Measurements from ENCODE around the gene PPOX. TPM values are rescaled to one million over a fixed set of nuclear protein-coding genes. Genes with fewer than 3 reads are reported as not detected.

The PPOX gene
- total RNA-seq, 4 donors from 2014 or later, result 22.2 to 75.2 (median 37.2) TPM

DNA sequence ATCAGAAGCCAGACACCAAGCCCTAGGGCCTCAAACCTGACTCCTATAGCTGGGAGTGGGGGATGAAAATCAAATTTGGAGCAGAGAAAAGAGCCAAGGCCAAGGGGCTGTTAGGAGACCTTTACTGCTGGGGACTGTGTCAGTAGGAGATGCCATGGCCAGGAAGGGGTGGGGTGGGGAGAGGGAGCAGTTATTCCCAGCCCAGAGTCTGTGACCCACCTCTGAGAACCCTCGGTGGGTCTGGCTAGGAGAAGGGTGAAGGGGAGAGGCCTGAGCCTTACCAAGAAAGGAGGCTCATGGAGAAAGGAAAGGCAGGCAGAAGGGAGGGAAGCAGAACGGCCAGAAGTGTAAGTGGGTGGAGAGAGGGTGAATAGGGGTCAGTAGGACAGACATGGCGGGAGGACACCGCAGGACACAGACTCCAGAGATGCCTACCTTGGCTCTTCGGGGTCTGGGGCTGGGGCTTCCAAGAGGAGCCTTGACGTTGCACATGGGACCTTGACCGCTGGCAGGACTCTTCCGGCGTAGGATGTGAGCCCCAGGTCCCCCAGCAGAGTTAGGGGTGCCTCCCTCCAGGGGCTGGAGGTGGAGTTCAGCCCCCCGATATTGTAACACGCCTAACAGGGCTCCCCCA is 31.5 kb downstream of the PPOX start:
- DNase-seq (ENCODE audit: low spot score in 2 of 2), result no peak
- TF ChIP-seq POLR2A (IDR thresholded peaks at IDR 0.05) (no peak), POLR2AphosphoS5 (IDR thresholded peaks at IDR 0.05) (no peak), EP300 (IDR thresholded peaks at IDR 0.05) (no peak), CTCF (IDR thresholded peaks at IDR 0.05) (no peak)
- 38% methylated on average over 11 of the region's 11 CpGs for WGBS
- H3K36me3 ChIP-seq, result no peaks in the 10 kb centered on the region
- peak overlapping the region; percentile 45 for H3K4me3 ChIP-seq
- H3K27ac ChIP-seq, result peak overlapping the region; percentile 98
- H3K9me3 ChIP-seq, result no peaks in the 10 kb centered on the region
- no peaks in the 10 kb centered on the region for H3K27me3 ChIP-seq
- H3K4me1 ChIP-seq, result peaks cover 74% of the 10 kb centered on the region

DNA sequence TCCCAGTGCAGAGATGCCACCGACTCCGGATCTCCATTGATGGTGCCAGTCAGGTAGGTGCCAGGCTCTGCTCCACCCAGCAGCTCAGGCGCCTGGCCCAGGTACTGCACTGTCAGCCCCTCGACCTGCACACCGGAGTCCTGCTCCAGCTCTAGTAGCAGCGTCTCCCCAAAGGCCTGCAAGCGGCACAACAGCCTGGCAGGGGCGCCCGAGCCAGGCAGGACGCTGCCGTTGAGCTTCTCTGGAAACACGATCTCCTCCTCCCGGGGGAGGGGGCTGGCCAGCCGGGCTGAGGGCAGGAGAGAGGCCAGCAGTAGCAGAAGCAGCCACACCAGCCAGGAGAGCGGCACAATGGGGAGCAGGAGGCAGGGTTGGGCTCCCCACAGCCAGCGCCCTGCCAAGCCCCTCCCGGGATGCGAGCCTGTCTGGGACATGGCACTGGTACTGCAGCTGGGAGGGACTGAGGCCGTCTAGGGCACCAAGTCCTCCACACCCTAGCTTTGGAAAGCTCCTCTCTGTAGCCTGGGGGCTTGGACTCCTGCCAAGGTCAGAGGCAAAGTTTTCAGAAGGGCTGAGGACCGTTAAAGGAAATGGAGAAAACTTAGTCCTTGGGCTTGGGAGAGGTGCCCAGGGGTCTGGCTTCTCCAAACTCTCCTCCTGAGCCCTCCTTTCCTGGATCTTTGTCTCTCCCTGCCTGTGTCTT is 32.1 kb downstream of the PPOX start:
- peak overlapping the region; percentile 98 for H3K27ac ChIP-seq
- no peaks in the 10 kb centered on the region for H3K27me3 ChIP-seq
- 14% methylated on average over 12 of the region's 20 CpGs for WGBS
- peak overlapping the region; percentile 45 for H3K4me3 ChIP-seq
- H3K9me3 ChIP-seq, result no peaks in the 10 kb centered on the region
- TF ChIP-seq CTCF (IDR thresholded peaks at IDR 0.05) (no peak), POLR2AphosphoS5 (IDR thresholded peaks at IDR 0.05) (no peak)
- H3K36me3 ChIP-seq, result peaks cover under 1% of the 10 kb centered on the region
- H3K4me1 ChIP-seq, result peaks cover 80% of the 10 kb centered on the region
- peak in 1 of 2 donors; percentile 90 for DNase-seq (ENCODE audit: low spot score in 2 of 2)

- no peaks in the 10 kb centered on the region for H3K27me3 ChIP-seq
- TF ChIP-seq POLR2A (IDR thresholded peaks at IDR 0.05), result peak in 1 of 2 donors; percentile 78
- no peak for TF ChIP-seq EP300 (IDR thresholded peaks at IDR 0.05)
- H3K36me3 ChIP-seq, result peaks cover 7% of the 10 kb centered on the region
- peak within 1 kb of the TSS; percentile 45 for H3K4me3 ChIP-seq
- H3K9me3 ChIP-seq, result no peaks in the 10 kb centered on the region
- WGBS, result 20% methylated on average over 11 of the region's 11 CpGs
- DNase-seq (ENCODE audit: low spot score in 2 of 2), result peak in 1 of 2 donors; percentile 85
- H3K4me1 ChIP-seq, result peaks cover 82% of the 10 kb centered on the region
- peak within 1 kb of the TSS; percentile 98 for H3K27ac ChIP-seq
Measured at GRCh38 chr1:161198897-161199431, 32.7 kb downstream of the PPOX start, which contains the start of gene ADAMTS4. ADAMTS4 (minus strand) TSS chr1:161199054; CDS start chr1:161198627, 427 bp downstream.

DNA sequence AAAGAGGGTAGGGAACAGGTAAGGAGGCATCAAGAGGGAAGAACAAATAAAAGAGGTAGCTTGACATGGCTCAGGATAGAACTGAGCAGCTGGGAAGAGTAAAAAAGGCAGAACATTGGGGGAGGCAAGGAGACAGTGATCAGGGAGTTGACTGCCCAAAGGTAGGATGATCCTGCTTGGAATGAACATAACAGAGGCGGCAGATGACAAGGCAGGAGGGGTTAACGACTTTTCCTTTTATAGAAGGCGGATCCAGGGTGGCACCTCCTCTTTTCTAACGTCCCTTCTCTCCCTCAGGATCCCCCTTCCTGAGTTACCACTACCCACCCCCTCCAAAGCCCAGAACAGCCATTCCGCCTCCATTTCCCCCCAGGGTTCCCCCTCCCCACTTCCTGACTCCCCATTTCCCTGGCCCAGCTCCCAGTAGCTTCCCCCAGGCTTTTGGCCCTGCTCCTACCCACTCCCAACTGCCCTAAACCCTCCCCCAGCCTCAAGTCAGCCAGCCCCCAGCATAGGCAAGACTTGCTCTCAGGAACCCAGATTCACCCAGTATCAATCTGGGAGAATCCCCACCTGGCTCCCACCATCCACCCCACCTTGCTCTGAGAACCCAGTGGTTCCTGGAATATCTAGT is 33.4 kb downstream of the PPOX start:
- Histone ChIP-seq H3K27ac (peak overlapping the region; percentile 98), H3K4me3 (peak overlapping the region; percentile 45), H3K4me1 (peaks cover 80% of the 10 kb centered on the region), H3K27me3 (no peaks in the 10 kb centered on the region), H3K9me3 (no peaks in the 10 kb centered on the region), H3K36me3 (peaks cover 13% of the 10 kb centered on the region)
- TF ChIP-seq CTCF (IDR thresholded peaks at IDR 0.05), result no peak
- no peak for TF ChIP-seq EP300 (IDR thresholded peaks at IDR 0.05)
- TF ChIP-seq POLR2A (IDR thresholded peaks at IDR 0.05), result no peak
- no peak for TF ChIP-seq POLR2AphosphoS5 (IDR thresholded peaks at IDR 0.05)
- no peak for DNase-seq (ENCODE audit: low spot score in 2 of 2)
- WGBS, result 26% methylated on average over 5 of the region's 5 CpGs

- no peak for DNase-seq (ENCODE audit: low spot score in 2 of 2)
- no peak for TF ChIP-seq POLR2A (IDR thresholded peaks at IDR 0.05)
- TF ChIP-seq EP300 (IDR thresholded peaks at IDR 0.05), result no peak
- Histone ChIP-seq H3K4me1 (peaks cover 86% of the 10 kb centered on the region), H3K27ac (peak overlapping the region; percentile 98), H3K36me3 (peaks cover 21% of the 10 kb centered on the region), H3K27me3 (no peaks in the 10 kb centered on the region), H3K9me3 (no peaks in the 10 kb centered on the region), H3K4me3 (peak overlapping the region; percentile 64)
- 54% methylated on average over 5 of the region's 5 CpGs for WGBS
Measured at GRCh38 chr1:161200421-161200991, 34.3 kb downstream of the PPOX start.
